Coronary artery (tissue), 2 donors: Measurements from ENCODE around the gene MYCBP.
A peak's percentile ranks its signal among the peaks of the same experiment; 100 is the strongest.
"Not testable (repeated sequence)": the region's sequence is repeated elsewhere in the genome, so short reads cannot be mapped to it uniquely, and the experiment has no call there.

Experiments used
- DNase-seq: peaks from one replicate; pipeline ENCODE4 v3.0.0-alpha.2; 2017; ENCODE audit warnings: low spot score
- H3K27ac ChIP-seq, 2 donors: fragments of 200-600 bp; sonication (generic); one replicate each; pipeline ENCODE4 v1.5.1; 2016 to 2019
- H3K4me3 ChIP-seq: fragments of 200-600 bp; sonication (generic); 2 replicates; pipeline ENCODE4 v1.5.1; 2016; ENCODE audit warnings: mild to moderate bottlenecking, moderate library complexity
- TF ChIP-seq, protein P1 (sequence below): fragments of 200-600 bp; sonication (generic); IDR thresholded peaks from one replicate; pipeline ENCODE4 v1.5.1; 2019; ENCODE audit warnings: antibody characterized with exemption

Gene MYCBP

DNA sequence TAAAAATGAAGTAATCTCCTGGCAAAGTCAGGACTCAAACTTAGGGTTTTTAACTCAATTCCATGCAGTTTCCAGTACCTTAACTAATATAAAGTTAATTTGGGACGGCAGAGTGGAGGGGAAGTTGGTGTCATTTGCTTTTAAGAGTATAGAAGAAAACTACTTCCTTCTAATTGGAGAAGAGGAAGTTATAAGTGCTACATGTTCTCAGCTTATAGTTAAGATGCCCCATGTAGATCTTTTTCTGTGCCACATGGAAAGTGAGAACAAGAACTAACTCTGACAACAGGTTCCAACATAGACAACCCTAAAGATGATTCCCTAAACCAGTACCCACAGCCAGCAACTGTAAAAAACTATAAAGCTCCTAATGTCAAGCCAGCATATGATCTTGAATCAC, 25.1 kb downstream of the MYCBP start:
- TF ChIP-seq, protein P1, sequence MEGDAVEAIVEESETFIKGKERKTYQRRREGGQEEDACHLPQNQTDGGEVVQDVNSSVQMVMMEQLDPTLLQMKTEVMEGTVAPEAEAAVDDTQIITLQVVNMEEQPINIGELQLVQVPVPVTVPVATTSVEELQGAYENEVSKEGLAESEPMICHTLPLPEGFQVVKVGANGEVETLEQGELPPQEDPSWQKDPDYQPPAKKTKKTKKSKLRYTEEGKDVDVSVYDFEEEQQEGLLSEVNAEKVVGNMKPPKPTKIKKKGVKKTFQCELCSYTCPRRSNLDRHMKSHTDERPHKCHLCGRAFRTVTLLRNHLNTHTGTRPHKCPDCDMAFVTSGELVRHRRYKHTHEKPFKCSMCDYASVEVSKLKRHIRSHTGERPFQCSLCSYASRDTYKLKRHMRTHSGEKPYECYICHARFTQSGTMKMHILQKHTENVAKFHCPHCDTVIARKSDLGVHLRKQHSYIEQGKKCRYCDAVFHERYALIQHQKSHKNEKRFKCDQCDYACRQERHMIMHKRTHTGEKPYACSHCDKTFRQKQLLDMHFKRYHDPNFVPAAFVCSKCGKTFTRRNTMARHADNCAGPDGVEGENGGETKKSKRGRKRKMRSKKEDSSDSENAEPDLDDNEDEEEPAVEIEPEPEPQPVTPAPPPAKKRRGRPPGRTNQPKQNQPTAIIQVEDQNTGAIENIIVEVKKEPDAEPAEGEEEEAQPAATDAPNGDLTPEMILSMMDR: no peak
- no peak overlapping the region for H3K27ac ChIP-seq
- no peak for DNase-seq
- H3K4me3 ChIP-seq: no peak overlapping the region

DNA sequence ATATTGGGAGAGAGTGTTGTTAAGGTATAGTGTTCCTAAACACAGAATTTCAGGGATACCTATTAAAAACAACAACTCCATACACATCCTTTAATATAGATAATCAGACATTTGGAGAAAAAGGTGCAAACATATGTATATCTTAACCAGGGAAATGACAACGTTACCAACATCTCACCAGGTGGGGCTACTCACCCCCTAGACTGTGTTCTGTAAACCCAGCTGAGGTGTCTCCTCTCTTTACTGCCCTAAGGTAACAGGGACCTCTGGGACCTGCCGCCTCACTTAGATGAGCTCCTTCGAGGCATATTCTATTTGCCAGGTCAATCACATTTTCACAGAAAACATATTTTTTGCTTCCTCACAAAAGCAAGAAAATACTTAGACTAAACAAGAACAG, 26.9 kb downstream of the MYCBP start:
- TF ChIP-seq, protein P1: no peak

DNA sequence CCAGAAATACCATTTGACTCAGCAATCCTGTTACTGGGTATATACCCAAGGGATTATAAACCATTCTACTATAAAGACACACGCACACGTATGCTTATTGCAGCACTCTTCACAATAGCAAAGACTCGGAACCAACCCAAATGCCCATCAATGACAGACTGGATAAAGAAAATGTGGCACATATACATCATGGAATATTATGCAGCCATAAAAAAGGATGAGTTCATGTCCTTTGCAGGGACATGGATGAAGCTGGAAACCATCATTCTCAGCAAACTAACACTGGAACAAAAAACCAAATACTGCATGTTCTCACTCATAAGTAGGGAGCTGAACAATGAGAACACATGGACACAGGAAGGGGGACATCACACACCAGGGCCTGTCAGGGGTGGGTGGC, 28.1 kb downstream of the MYCBP start:
- H3K4me3 ChIP-seq, DNase-seq, H3K27ac ChIP-seq: not testable (repeated sequence)

More for the DNA sequence above, 26.9 kb downstream of the MYCBP start:
- Histone ChIP-seq H3K4me3 (no peak overlapping the region), H3K27ac (no peak overlapping the region)
- DNase-seq: no peak

DNA sequence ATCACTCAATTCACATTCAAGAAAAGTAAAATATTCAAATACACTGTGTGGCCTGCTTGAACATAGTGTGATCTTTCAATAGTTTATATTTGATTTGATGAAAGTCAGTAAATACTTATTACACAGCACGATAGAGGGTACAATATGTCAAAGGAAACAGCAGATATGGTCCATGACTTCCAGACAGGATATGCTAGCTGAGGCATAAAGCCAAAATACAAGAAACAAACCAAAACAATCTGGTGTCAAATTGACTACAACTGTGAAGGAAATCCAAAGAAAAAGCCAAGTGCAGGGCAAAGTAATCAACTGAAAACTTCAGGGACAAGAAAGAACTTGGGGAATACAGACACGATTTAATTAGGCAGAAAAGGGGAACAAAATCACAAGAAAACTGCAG, 32.9 kb downstream of the MYCBP start:
- no peak overlapping the region for H3K27ac ChIP-seq
- H3K4me3 ChIP-seq: no peak overlapping the region
- DNase-seq: no peak
- TF ChIP-seq, protein P1: no peak

DNA sequence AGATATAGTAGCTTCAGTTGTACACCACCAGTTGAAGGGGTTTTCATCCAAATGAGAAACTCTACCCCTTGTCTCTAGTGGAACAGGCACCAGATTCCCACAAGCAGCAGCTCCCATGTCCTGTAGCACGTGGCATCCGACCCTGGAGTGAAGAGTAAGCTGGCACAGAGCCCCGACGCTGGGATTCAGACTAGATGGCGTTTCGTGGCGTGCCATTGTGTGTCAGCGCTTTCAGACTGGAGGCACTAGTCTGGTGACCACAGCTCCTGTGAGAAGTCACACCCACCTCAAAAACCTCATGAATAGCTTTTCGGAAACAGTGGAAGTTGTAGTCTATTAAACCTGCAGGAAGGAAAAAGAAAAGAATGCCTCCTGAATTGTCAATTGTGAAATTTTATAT, 33.8 kb downstream of the MYCBP start:
- no peak overlapping the region for H3K27ac ChIP-seq
- H3K4me3 ChIP-seq: no peak overlapping the region
- TF ChIP-seq, protein P1: no peak
- no peak for DNase-seq

DNA sequence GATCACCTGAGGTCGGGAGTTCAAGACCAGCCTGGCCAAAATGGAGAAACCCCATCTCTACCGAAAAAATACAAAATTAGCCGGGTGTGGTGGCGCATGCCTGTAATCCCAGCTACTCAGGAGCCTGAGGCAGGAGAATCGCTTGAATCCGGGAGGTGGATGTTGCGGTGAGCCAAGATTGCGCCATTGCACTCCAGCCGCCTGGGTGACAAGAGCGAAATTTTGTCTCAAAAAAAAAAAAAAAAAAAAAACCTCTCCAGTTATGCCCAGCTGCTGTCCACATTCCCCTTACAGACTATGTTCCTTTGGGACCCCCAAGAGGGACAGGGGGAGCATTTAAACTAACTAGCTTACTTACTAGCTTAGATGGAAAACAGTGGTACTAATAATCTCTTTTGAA, 36.8 kb downstream of the MYCBP start:
- H3K27ac ChIP-seq, DNase-seq, H3K4me3 ChIP-seq: not testable (repeated sequence)

DNA sequence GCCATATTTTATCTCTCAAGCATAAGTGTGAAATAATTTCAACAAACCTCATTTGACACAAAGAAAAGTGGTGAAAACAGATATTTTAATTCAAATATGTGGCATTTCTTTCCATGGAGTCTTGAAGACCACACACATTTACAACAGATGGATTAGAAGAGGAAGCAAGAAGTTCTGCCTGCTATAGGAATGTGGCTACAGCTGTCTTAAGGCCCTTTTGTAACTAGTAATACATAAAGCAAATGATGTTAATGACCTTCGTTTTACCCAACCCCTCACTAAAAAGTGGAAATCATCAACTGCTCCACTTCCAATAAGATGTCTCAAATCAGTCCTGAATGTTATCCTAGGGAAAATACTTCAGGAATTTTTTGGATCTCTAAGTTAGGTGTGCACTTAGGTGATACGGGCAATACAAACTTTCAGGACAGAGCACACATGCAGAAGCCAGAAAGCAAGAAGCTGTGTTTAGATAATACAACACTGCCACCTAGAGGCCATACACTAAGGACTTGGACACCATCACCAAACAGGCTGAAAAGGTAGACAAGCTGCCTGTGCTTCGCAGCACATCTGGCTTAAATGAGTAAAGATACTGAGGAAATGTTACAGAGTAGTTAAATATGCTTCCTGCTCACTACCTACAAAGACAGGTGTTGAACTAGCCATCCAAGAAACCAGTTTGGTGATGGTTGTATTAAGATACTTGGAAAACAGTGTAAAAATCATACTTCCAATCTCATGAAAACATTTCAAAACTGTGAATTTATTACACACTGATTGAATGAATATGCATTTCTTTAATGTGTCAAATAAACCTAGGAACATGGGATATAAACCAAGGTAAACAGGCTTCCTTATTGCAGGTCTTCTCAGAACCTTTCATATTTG, 38.0 kb downstream of the MYCBP start:
- TF ChIP-seq, protein P1: peak; percentile 51
- Histone ChIP-seq H3K27ac (no peak overlapping the region), H3K4me3 (no peak overlapping the region)
- no peak for DNase-seq

DNA sequence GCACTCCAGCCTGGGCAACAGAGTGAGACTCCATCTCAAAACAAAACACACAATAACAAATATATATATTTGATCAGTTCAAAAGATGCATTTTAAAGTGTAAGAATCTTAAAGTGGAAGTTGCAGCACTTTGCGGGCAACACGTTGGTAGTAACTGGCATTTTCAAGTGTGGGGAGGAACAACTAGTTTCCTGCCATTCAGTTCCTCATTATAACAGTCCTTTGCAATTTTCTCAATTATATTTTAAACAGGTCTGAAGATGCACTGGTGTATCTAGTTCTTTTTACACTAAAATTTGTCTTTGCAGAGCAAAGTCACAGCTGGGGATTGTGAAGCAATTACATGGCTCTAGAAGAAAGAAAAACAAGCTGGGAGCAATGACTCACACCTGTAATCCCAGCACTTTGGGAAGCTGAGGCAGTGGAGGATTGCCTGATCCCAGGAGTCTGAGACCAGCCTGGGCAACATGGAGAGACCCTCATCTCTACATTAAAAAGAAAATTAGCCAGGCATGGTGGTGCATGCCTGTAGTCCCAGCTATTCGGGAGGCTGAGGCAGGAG, 38.8 kb downstream of the MYCBP start:
- TF ChIP-seq, protein P1: no peak
- no peak for DNase-seq
- H3K4me3 ChIP-seq: no peak overlapping the region
- no peak overlapping the region for H3K27ac ChIP-seq
